A549 (cell line): ENCODE measurements around the gene RNF141. TPM values are rescaled to one million over a fixed set of nuclear protein-coding genes. Genes with fewer than 3 reads are reported as not detected.

ENCODE experiments used
- ATAC-seq, 2 experiments: fragments of 200-7000 bp in 1 of 2; fragments of >200 bp in 1 of 2; cut with Nextera tagmentation in 1 of 2; cut with Tn5 transposase in 1 of 2; 3 replicates each; pipeline versions ENCODE4 v1.8.0 to v1.9.1; 2018 to 2020; ENCODE audit warnings: mild to moderate bottlenecking in 1 of 2, moderate library complexity in 1 of 2
- CTCF ChIA-PET: fragments of 300-600 bp; sonication (Branson Sonifier 250); formaldehyde crosslinking; extraction: SDS; loops from one replicate; lab custom pipeline; 2021; ENCODE audit warnings: antibody characterized with exemption, inconsistent platforms; lab: Yijun Ruan, JAX
- POLR2A ChIA-PET: fragments of 350-600 bp; formaldehyde crosslinking; extraction: SDS; loops from one replicate; lab custom pipeline; 2021; ENCODE audit warnings: antibody characterized with exemption, inconsistent platforms; lab: Yijun Ruan, JAX
- DNase-seq, 2 experiments: peaks; one replicate each; pipeline versions ENCODE4 v3.0.0 to v3.0.0-alpha.2; 2011 to 2016; ENCODE audit warnings: low read depth in 1 of 2, low spot score in 1 of 2
- FAIRE-seq: peaks from 2 replicates; lab custom pipeline; 2011; peaks lifted over from hg19 to GRCh38; lab: Jason Lieb, UNC
- H3K27ac ChIP-seq, 2 experiments: fragments of >200 bp; sonication (Bioruptor Twin); formaldehyde crosslinking; 3 replicates each; pipeline ENCODE4 v1.5.1; 2016 to 2017
- H3K4me1 ChIP-seq: fragments of >200 bp; sonication (Bioruptor Twin); formaldehyde crosslinking; 3 replicates; pipeline ENCODE4 v1.6.1; 2016
- H3K4me2 ChIP-seq: fragments of >200 bp; sonication (Bioruptor Twin); formaldehyde crosslinking; 3 replicates; pipeline ENCODE4 v1.6.1; 2016
- H3K4me3 ChIP-seq: fragments of >200 bp; sonication (Bioruptor Twin); formaldehyde crosslinking; 3 replicates; pipeline ENCODE4 v1.5.1; 2016
- H3K9me3 ChIP-seq: fragments of >200 bp; sonication (Bioruptor Twin); formaldehyde crosslinking; 3 replicates; pipeline ENCODE4 v1.6.1; 2016
- BCL3 ChIP-seq: fragments of >200 bp; sonication (Bioruptor Twin); formaldehyde crosslinking; IDR thresholded peaks from 3 replicates; pipeline ENCODE4 v1.6.1; 2016
- BHLHE40 ChIP-seq: IDR thresholded peaks from 2 replicates; pipeline ENCODE4 v1.6.1; 2012; ENCODE audit warnings: low read depth, low read length, inconsistent platforms
- CBX2 ChIP-seq: fragments of 200-600 bp; sonication (generic); IDR thresholded peaks from 2 replicates; pipeline ENCODE4 v1.6.1; 2016; ENCODE audit warnings: low read depth, mild to moderate bottlenecking, borderline replicate concordance
- CEBPB ChIP-seq, 2 experiments: fragments of >200 bp in 1 of 2; sonication (Bioruptor Twin) in 1 of 2; formaldehyde crosslinking in 1 of 2; IDR thresholded peaks; 2 replicates each; pipeline ENCODE4 v1.6.1; 2012 to 2016
- CHD2 ChIP-seq: fragments of 150-350 bp; IDR thresholded peaks from 2 replicates; pipeline ENCODE4 v1.6.1; 2014; ENCODE audit warnings: low read length; ENCODE audit not compliant: partially characterized antibody
- CHD4 ChIP-seq: fragments of 200-600 bp; sonication (generic); IDR thresholded peaks from 2 replicates; pipeline ENCODE4 v1.6.1; 2016; ENCODE audit warnings: antibody characterized with exemption, mild to moderate bottlenecking, borderline replicate concordance
- EHMT2 ChIP-seq: fragments of 200-600 bp; sonication (generic); IDR thresholded peaks from 2 replicates; pipeline ENCODE4 v1.6.1; 2016; ENCODE audit warnings: antibody characterized with exemption, low read depth, mild to moderate bottlenecking, moderate library complexity
- GATA3 ChIP-seq: IDR thresholded peaks from 2 replicates; pipeline ENCODE4 v1.6.1; 2012; ENCODE audit warnings: borderline replicate concordance
- HDAC2 ChIP-seq: fragments of 200-600 bp; sonication (generic); IDR thresholded peaks from 2 replicates; pipeline ENCODE4 v1.6.1; 2016
- HEYL ChIP-seq: fragments of 250-450 bp; sonication (Bioruptor Pico); IDR thresholded peaks from 2 replicates; pipeline ENCODE4 v1.8.0; 2021; ENCODE audit warnings: mild to moderate bottlenecking, moderate library complexity
- HOXB13 ChIP-seq: fragments of 250-450 bp; sonication (Bioruptor Pico); IDR thresholded peaks from 2 replicates; pipeline ENCODE4 v1.5.0; 2020; ENCODE audit warnings: low read depth, mild to moderate bottlenecking, moderate library complexity
- HOXB5 ChIP-seq: fragments of 250-450 bp; sonication (Bioruptor Pico); IDR thresholded peaks from 2 replicates; pipeline ENCODE4 v1.5.0; 2020; ENCODE audit warnings: mild to moderate bottlenecking, moderate library complexity
- JUNB ChIP-seq: fragments of >200 bp; sonication (Bioruptor Twin); formaldehyde crosslinking; IDR thresholded peaks from 2 replicates; pipeline ENCODE4 v1.6.1; 2016
- MAFK ChIP-seq: fragments of 450-650 bp; IDR thresholded peaks from 2 replicates; pipeline ENCODE4 v1.6.1; 2014; ENCODE audit not compliant: partially characterized antibody
- MAX ChIP-seq: IDR thresholded peaks from 2 replicates; pipeline ENCODE4 v1.6.1; 2012
- MYC ChIP-seq: IDR thresholded peaks from 2 replicates; pipeline ENCODE4 v1.6.1; 2012; ENCODE audit warnings: mild to moderate bottlenecking, inconsistent platforms, low read length, improper control_type of control experiment, borderline replicate concordance
- NFE2L2 ChIP-seq: fragments of 150-350 bp; conservative IDR thresholded peaks from 2 replicates; pipeline ENCODE4 v1.6.1; 2014; ENCODE audit warnings: low read length
- NPAS2 ChIP-seq: fragments of 250-450 bp; sonication (Bioruptor Pico); IDR thresholded peaks from 2 replicates; pipeline ENCODE4 v1.8.0; 2022; ENCODE audit warnings: mild to moderate bottlenecking, moderate library complexity, borderline replicate concordance
- NR3C1 ChIP-seq: fragments of >200 bp; sonication (Bioruptor Twin); formaldehyde crosslinking; IDR thresholded peaks from 3 replicates; pipeline ENCODE4 v1.6.1; 2017
- PHF8 ChIP-seq: fragments of 200-600 bp; sonication (generic); IDR thresholded peaks from 2 replicates; pipeline ENCODE4 v1.6.1; 2016; ENCODE audit warnings: low read depth, mild to moderate bottlenecking, antibody characterized with exemption, moderate library complexity, borderline replicate concordance
- POLR2AphosphoS2 ChIP-seq: conservative IDR thresholded peaks from 2 replicates; pipeline ENCODE4 v1.6.1; 2012; ENCODE audit warnings: low read length, improper control_type of control experiment, inconsistent platforms
- RAD21 ChIP-seq, 2 experiments: fragments of >200 bp in 1 of 2; sonication (Bioruptor Twin) in 1 of 2; formaldehyde crosslinking in 1 of 2; IDR thresholded peaks in 1 of 2; conservative IDR thresholded peaks in 1 of 2; 2 replicates in 1 of 2; 3 replicates in 1 of 2; pipeline ENCODE4 v1.6.1; 2012 to 2018; ENCODE audit warnings: inconsistent platforms in 1 of 2
- SMC3 ChIP-seq: fragments of >200 bp; sonication (Bioruptor Twin); formaldehyde crosslinking; IDR thresholded peaks from 3 replicates; pipeline ENCODE4 v1.6.1; 2018; ENCODE audit warnings: inconsistent platforms
- TP53 ChIP-seq: fragments of 250-450 bp; sonication (Bioruptor Pico); IDR thresholded peaks from 2 replicates; pipeline ENCODE4 v1.5.0; 2021; ENCODE audit warnings: mild to moderate bottlenecking, moderate library complexity
- ZSCAN20 ChIP-seq: fragments of 250-450 bp; sonication (Bioruptor Pico); IDR thresholded peaks from 2 replicates; pipeline ENCODE4 v1.8.0; 2022; ENCODE audit warnings: mild to moderate bottlenecking, moderate library complexity
- WGBS: methylation state at CpG from one replicate; pipeline ENCODE4 v1.1.6; 2017; ENCODE audit errors: missing lambda C conversion rate; 5-methylcytosine and 5-hydroxymethylcytosine counted together
- polyA plus RNA-seq, 4 experiments: library from polyadenylated mRNA; depleted of rRNA in 3 of 4; stranded (reverse); fragments of >200 nt; fragmentation: RNase III in 1 of 4; extraction: RNeasy Plus Mini Kit Qiagen cat#74134 plus additional on column Dnase treatment in 1 of 4; gene quantifications; 2 replicates in 3 of 4; 3 replicates in 1 of 4; pipeline ENCODE4 v1.2.3, GENCODE V29; 2011 to 2017
- TF ChIP-seq, protein P1 (sequence below): IDR thresholded peaks from 2 replicates; pipeline ENCODE4 v1.6.1; 2012
- TF ChIP-seq, protein P2 (sequence below): fragments of 150-350 bp; IDR thresholded peaks from 2 replicates; pipeline ENCODE4 v1.6.1; 2014; ENCODE audit warnings: low read depth, mild to moderate bottlenecking, low read length
- TF ChIP-seq, protein P3 (sequence below): fragments of >200 bp; sonication (Bioruptor Twin); formaldehyde crosslinking; IDR thresholded peaks from 2 replicates; pipeline ENCODE4 v1.6.1; 2016
- TF ChIP-seq, protein P4 (sequence below): fragments of >200 bp; sonication (Bioruptor Twin); formaldehyde crosslinking; IDR thresholded peaks from 3 replicates; pipeline ENCODE4 v1.5.1; 2016

The RNF141 gene
- polyA plus RNA-seq, 2 of the 4 experiments (the other 2 are of a cell fraction): 16.8 to 33.3 TPM

DNA sequence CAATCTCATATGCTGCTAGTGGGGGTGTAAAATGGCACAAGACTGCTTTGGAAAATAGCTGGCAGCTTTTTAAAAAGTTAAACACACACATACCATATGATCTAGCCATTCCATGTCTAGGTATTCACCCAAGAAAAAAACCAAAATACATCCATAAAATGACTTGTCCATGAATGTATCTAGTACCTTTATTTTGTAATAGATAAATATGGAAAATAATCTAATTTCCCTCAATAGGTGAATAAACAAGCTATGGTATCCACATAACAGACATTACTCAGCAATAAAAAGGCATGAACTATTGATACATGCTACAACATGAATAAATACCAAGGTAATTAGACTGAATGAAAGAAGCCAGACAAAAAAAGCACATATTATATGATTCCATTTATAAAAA, 22.9 kb downstream of the RNF141 start:
- CTCF ChIA-PET: interaction anchor here (0.8 to 1.9 kb wide), 4 partner anchors 10 to 217 kb away, joined by 3 to 5 read pairs (median 3); partner anchors contain the start of gene RNF141
- FAIRE-seq (no peak), DNase-seq (no peak), ATAC-seq (no peak)
- Histone ChIP-seq H3K4me3 (no peak overlapping the region), H3K4me2 (no peak overlapping the region), H3K9me3 (no peaks in the 10 kb centered on the region), H3K4me1 (peaks cover 11% of the 10 kb centered on the region), H3K27ac (no peak overlapping the region)
- TF ChIP-seq, protein P1, sequence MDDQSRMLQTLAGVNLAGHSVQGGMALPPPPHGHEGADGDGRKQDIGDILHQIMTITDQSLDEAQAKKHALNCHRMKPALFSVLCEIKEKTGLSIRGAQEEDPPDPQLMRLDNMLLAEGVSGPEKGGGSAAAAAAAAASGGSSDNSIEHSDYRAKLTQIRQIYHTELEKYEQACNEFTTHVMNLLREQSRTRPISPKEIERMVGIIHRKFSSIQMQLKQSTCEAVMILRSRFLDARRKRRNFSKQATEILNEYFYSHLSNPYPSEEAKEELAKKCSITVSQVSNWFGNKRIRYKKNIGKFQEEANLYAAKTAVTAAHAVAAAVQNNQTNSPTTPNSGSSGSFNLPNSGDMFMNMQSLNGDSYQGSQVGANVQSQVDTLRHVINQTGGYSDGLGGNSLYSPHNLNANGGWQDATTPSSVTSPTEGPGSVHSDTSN: no peak
- TF ChIP-seq NR3C1 (no peak), CHD2 (no peak), PHF8 (no peak), RAD21 (conservative IDR thresholded peaks at IDR 0.05 in 1 of 2, IDR thresholded peaks at IDR 0.05 in 1 of 2) (no peak), HEYL (CRISPR knock-in tag) (no peak), BHLHE40 (no peak), JUNB (no peak), HOXB13 (CRISPR knock-in tag) (no peak), MAFK (no peak), HDAC2 (no peak), SMC3 (no peak), CHD4 (no peak), BCL3 (no peak), EHMT2 (no peak), GATA3 (no peak), ZSCAN20 (CRISPR knock-in tag) (no peak)
- TF ChIP-seq, protein P2, sequence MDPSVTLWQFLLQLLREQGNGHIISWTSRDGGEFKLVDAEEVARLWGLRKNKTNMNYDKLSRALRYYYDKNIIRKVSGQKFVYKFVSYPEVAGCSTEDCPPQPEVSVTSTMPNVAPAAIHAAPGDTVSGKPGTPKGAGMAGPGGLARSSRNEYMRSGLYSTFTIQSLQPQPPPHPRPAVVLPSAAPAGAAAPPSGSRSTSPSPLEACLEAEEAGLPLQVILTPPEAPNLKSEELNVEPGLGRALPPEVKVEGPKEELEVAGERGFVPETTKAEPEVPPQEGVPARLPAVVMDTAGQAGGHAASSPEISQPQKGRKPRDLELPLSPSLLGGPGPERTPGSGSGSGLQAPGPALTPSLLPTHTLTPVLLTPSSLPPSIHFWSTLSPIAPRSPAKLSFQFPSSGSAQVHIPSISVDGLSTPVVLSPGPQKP: no peak
- POLR2A ChIA-PET: no interaction called here

- no peak for DNase-seq
- H3K9me3 ChIP-seq: no peaks in the 10 kb centered on the region
- TF ChIP-seq HDAC2: no peak
- peak; percentile 25 for TF ChIP-seq MAFK
- H3K4me2 ChIP-seq: no peak overlapping the region
- ChIA-PET POLR2A (no interaction called here), CTCF (interaction anchor here (0.7 to 7.3 kb wide), 9 partner anchors 16 to 223 kb away, joined by 3 to 51 read pairs (median 5); partner anchors contain the start of gene RNF141)
- FAIRE-seq: no peak
- no peak for ATAC-seq
- no peak overlapping the region for H3K4me3 ChIP-seq
- no peak overlapping the region for H3K27ac ChIP-seq
- H3K4me1 ChIP-seq: peaks cover 11% of the 10 kb centered on the region
- 94% methylated on average over 3 of the region's 3 CpGs for WGBS
Observed at GRCh38 chr11:10515418-10515817, 25.6 kb downstream of the RNF141 start.

DNA sequence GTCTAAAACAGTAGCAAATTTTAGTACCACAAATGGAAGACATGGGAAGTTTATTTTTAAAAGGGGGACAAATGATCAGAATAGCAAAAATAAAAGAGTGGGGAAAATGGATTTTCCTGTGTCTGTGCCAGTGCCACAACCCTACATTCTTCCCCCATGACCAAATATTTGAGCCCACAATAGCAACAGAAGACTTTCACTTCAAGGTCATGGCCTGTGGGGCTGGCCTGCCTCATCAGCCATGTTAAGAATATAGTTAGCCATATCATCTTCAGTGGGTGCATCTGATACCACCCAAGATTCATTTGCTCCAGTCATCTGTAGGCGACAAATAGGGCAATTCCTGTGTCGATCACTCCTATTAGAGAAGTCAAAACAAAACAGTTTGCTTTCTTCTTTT, 26.3 kb downstream of the RNF141 start:
- CTCF ChIA-PET: interaction anchor here (0.6 to 7.3 kb wide), 21 partner anchors 9 to 227 kb away, joined by 3 to 51 read pairs (median 4); partner anchors contain the start of gene AMPD3
- 89% methylated on average over 2 of the region's 2 CpGs for WGBS
- peak; percentile 32 for FAIRE-seq
- H3K27ac ChIP-seq: no peak overlapping the region
- no peak for DNase-seq
- no peak for ATAC-seq
- POLR2A ChIA-PET: no interaction called here
- peaks cover 11% of the 10 kb centered on the region for H3K4me1 ChIP-seq
- TF ChIP-seq NFE2L2 (no peak), MYC (no peak), POLR2AphosphoS2 (no peak), GATA3 (no peak), CEBPB (IDR thresholded peaks at IDR 0.05) (no peak), MAX (no peak), HOXB5 (CRISPR knock-in tag) (no peak), HOXB13 (CRISPR knock-in tag) (no peak), NPAS2 (no peak), NR3C1 (no peak), SMC3 (no peak), CBX2 (no peak), CHD2 (no peak), TP53 (no peak)
- TF ChIP-seq, protein P3, sequence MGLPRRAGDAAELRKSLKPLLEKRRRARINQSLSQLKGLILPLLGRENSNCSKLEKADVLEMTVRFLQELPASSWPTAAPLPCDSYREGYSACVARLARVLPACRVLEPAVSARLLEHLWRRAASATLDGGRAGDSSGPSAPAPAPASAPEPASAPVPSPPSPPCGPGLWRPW: no peak
- TF ChIP-seq, protein P4, sequence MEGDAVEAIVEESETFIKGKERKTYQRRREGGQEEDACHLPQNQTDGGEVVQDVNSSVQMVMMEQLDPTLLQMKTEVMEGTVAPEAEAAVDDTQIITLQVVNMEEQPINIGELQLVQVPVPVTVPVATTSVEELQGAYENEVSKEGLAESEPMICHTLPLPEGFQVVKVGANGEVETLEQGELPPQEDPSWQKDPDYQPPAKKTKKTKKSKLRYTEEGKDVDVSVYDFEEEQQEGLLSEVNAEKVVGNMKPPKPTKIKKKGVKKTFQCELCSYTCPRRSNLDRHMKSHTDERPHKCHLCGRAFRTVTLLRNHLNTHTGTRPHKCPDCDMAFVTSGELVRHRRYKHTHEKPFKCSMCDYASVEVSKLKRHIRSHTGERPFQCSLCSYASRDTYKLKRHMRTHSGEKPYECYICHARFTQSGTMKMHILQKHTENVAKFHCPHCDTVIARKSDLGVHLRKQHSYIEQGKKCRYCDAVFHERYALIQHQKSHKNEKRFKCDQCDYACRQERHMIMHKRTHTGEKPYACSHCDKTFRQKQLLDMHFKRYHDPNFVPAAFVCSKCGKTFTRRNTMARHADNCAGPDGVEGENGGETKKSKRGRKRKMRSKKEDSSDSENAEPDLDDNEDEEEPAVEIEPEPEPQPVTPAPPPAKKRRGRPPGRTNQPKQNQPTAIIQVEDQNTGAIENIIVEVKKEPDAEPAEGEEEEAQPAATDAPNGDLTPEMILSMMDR: no peak
- H3K4me2 ChIP-seq: no peak overlapping the region
- no peaks in the 10 kb centered on the region for H3K9me3 ChIP-seq
- no peak overlapping the region for H3K4me3 ChIP-seq
